Natural killer cell (primary cell): ENCODE results near the gene SPAG6. TPM values are rescaled to one million over a fixed set of nuclear protein-coding genes. Genes with fewer than 3 reads are reported as not detected.
A peak's percentile ranks its signal among the peaks of the same experiment; 100 is the strongest.

Source experiments
- ATAC-seq, 3 donors: fragments of 150-1000 bp in 2 of 3; fragments of 200-7000 bp in 1 of 3; cut with Tn5 transposase; 1 replicate in 1 of 3; 2 replicates in 2 of 3; pipeline ENCODE4 v1.10.0; 2021; ENCODE audit warnings: mild to moderate bottlenecking in 2 of 3, moderate library complexity in 2 of 3
- DNase-seq, 2 donors: peaks; one replicate each; pipeline versions ENCODE4 v3.0.0 to v3.0.0-alpha.2; 2013 to 2021; ENCODE audit warnings: mixed read lengths in 1 of 2
- H3K27ac ChIP-seq: one replicate; pipeline ENCODE4 v1.5.1; 2013; ENCODE audit warnings: mild to moderate bottlenecking, low read length
- H3K27me3 ChIP-seq: one replicate; pipeline ENCODE4 v1.6.1; 2013; ENCODE audit warnings: low read length; ENCODE audit not compliant: control insufficient read depth, insufficient read depth
- H3K36me3 ChIP-seq: one replicate; pipeline ENCODE4 v1.6.1; 2013; ENCODE audit warnings: low read length; ENCODE audit not compliant: control insufficient read depth, insufficient read depth
- H3K4me1 ChIP-seq: one replicate; pipeline ENCODE4 v1.6.1; 2013; ENCODE audit warnings: low read length; ENCODE audit not compliant: control insufficient read depth, insufficient read depth
- H3K4me3 ChIP-seq: one replicate; pipeline ENCODE4 v1.5.1; 2013; ENCODE audit warnings: low read length
- H3K9me3 ChIP-seq: one replicate; pipeline ENCODE4 v1.6.1; 2013; ENCODE audit warnings: low read length; ENCODE audit not compliant: control insufficient read depth, insufficient read depth
- H3K27ac Mint-ChIP-seq, 2 donors: one replicate each; pipeline ENCODE4 v1.8.0; 2022; ENCODE audit warnings: mild to moderate bottlenecking in 2 of 2, mixed read lengths in 2 of 2, moderate library complexity in 1 of 2
- H3K27me3 Mint-ChIP-seq, 2 donors: one replicate each; pipeline ENCODE4 v1.8.0; 2022; ENCODE audit warnings: low read depth in 2 of 2, mixed read lengths in 2 of 2
- H3K36me3 Mint-ChIP-seq: one replicate; pipeline ENCODE4 v1.8.0; 2022; ENCODE audit warnings: mixed read lengths
- H3K4me1 Mint-ChIP-seq, 2 donors: one replicate each; pipeline ENCODE4 v1.8.0; 2022; ENCODE audit warnings: mixed read lengths in 2 of 2
- H3K4me3 Mint-ChIP-seq: one replicate; pipeline ENCODE4 v1.8.0; 2022; ENCODE audit warnings: mild to moderate bottlenecking, moderate library complexity, mixed read lengths
- H3K9me3 Mint-ChIP-seq, 2 donors: one replicate each; pipeline ENCODE4 v1.8.0; 2022; ENCODE audit warnings: mixed read lengths in 2 of 2
- WGBS: methylation state at CpG from one replicate; pipeline ENCODE4 v1.1.7; 2013; ENCODE audit warnings: missing lambda C conversion rate; ENCODE audit not compliant: insufficient coverage; 5-methylcytosine and 5-hydroxymethylcytosine counted together
- intact Hi-C: fragments of 100-400 bp; cut with micrococcal nuclease; formaldehyde crosslinking; loops from one replicate; pipeline ENCODE4 v1.14.2; 2022
- total RNA-seq, 4 donors: library from RNA; stranded (reverse); fragments of 120-200 nt in 1 of 4; gene quantifications; one replicate each; pipeline versions ENCODE4 v1.2.3 to v1.2.4, GENCODE V29; 2013 to 2022
- TF ChIP-seq, protein P1 (sequence below): fragments of 200-600 bp; IDR thresholded peaks from one replicate; pipeline ENCODE4 v1.8.0; 2022; ENCODE audit warnings: antibody characterized with exemption

SPAG6 gene
- total RNA-seq, 3 donors from 2014 or later (not counting 1 experiment from before 2014, with no cell fraction given): 0.35 to 0.79 TPM; not detected in 1

DNA sequence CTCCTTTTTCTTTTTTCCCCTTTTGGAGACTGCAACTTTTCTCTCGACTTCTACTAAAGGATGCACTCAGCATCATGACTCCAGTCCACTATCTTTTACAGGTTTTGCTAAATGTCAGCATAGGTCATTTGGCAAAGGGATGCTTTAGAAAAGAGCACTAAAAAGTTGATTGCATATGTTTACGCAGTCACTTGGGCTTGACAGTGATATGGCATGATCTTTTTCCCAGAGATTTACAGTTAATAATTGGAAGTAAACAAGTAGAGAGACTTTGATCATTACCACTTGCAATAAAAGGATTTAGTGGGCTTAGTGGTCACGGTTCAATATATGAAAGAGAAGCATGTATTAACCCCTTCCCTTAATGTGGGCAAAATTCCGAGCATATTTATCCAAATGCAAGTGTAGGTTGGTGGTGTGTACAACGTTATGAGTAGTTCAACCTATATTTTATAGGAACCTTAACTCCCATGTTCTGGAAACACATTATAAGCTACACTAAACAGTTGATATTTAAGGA, 22.6 kb upstream of the SPAG6 start:
- no peak for ATAC-seq
- peaks cover 24% of the 10 kb centered on the region for H3K4me1 ChIP-seq
- Mint-ChIP-seq H3K4me1 (peaks cover 41 to 52% of the 10 kb centered on the region in 2 donors), H3K4me3 (peak overlapping the region; percentile 91), H3K9me3 (no peaks in the 10 kb centered on the region), H3K27me3 (peaks cover 16 to 30% of the 10 kb centered on the region in 2 donors), H3K27ac (peak overlapping the region; percentile 73 to 89), H3K36me3 (no peaks in the 10 kb centered on the region)
- H3K9me3 ChIP-seq: no peaks in the 10 kb centered on the region
- intact Hi-C loops: loop anchor here (5.0 to 10.0 kb wide), 2 partner anchors 320 to 392 kb away; partner anchors contain the start of genes DNAJC1 and PIP4K2A
- H3K27me3 ChIP-seq: peaks cover 27% of the 10 kb centered on the region
- no peak overlapping the region for H3K4me3 ChIP-seq
- peaks cover 3% of the 10 kb centered on the region for H3K36me3 ChIP-seq
- DNase-seq: no peak
- WGBS: 64% methylated on average over 3 of the region's 5 CpGs
- no peak overlapping the region for H3K27ac ChIP-seq
- TF ChIP-seq, protein P1, sequence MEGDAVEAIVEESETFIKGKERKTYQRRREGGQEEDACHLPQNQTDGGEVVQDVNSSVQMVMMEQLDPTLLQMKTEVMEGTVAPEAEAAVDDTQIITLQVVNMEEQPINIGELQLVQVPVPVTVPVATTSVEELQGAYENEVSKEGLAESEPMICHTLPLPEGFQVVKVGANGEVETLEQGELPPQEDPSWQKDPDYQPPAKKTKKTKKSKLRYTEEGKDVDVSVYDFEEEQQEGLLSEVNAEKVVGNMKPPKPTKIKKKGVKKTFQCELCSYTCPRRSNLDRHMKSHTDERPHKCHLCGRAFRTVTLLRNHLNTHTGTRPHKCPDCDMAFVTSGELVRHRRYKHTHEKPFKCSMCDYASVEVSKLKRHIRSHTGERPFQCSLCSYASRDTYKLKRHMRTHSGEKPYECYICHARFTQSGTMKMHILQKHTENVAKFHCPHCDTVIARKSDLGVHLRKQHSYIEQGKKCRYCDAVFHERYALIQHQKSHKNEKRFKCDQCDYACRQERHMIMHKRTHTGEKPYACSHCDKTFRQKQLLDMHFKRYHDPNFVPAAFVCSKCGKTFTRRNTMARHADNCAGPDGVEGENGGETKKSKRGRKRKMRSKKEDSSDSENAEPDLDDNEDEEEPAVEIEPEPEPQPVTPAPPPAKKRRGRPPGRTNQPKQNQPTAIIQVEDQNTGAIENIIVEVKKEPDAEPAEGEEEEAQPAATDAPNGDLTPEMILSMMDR: no peak

DNA sequence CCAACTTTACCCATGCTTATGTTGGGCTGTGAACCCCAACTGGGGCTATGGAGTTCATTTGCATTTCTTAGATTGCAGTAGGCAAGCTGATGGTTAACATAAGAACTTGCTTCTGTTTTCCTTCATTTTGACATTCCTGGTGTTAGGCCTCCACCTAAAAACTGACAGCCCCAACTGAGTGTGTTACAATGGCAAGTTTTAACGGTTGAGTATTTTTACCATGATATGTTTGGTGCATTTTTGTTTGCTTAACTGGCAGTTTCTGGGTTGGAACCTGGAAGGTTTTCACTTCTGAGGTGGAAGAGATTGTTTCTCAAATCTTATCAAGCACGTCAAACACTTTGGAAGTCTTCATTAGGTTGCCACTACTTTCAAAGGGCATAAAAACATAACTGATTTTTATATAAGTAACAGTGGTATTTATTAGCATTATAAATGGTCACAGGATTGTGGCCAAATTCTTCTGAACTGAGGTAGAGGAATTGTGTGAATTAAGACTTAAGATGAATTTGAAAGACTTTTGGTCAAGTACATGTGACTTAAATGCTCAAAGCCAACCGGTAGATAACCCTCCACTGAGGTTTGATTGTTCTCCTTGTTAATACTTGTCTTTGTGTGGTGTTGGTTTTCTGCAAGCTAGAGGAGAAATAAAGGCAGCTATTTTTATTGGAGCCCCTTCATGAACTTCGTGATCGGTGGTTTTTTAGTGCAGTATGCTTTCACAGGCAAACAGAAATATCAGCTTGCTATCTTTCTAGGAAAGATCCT, 21.6 kb upstream of the SPAG6 start:
- Histone ChIP-seq H3K4me1 (peaks cover 24% of the 10 kb centered on the region), H3K9me3 (no peaks in the 10 kb centered on the region), H3K4me3 (no peak overlapping the region), H3K36me3 (peaks cover 6% of the 10 kb centered on the region), H3K27me3 (peaks cover 27% of the 10 kb centered on the region), H3K27ac (no peak overlapping the region)
- H3K27ac Mint-ChIP-seq: peak overlapping the region in 1 of 2 donors; percentile 41
- no peaks in the 10 kb centered on the region for H3K36me3 Mint-ChIP-seq
- intact Hi-C loops: loop anchor here (5.0 to 10.0 kb wide), 2 partner anchors 321 to 391 kb away; partner anchors contain the start of genes DNAJC1 and PIP4K2A
- peaks cover 16 to 30% of the 10 kb centered on the region in 2 donors for H3K27me3 Mint-ChIP-seq
- H3K9me3 Mint-ChIP-seq: no peaks in the 10 kb centered on the region
- WGBS: 77% methylated on average over 4 of the region's 5 CpGs
- TF ChIP-seq, protein P1: no peak
- peak overlapping the region; percentile 91 for H3K4me3 Mint-ChIP-seq
- ATAC-seq: no peak
- peaks cover 41 to 51% of the 10 kb centered on the region in 2 donors for H3K4me1 Mint-ChIP-seq
- DNase-seq: no peak

DNA sequence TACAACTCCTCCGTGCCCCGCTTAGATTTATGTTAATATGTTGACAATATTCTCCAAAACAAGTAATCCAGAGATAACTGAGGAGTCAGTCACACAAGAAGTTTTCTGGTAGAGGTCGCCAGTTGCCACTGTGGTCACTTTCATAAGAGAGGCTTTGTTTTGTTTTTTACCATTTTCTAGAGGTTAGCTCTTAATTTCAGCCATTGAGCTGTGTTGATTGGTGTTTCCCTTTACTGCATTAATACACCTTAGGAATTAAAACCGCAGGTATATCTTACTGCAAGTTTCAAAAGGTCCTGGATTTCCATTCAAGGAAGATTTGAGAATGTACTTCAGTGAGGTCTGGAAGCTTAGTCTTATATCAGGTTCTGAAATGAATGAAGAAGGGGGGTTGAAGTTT, 20.9 kb upstream of the SPAG6 start:
- 40% methylated on average over 1 of the region's 4 CpGs for WGBS

More for the DNA sequence above, 20.9 kb upstream of the SPAG6 start:
- Histone ChIP-seq H3K27ac (no peak overlapping the region), H3K36me3 (peaks cover 11% of the 10 kb centered on the region), H3K4me3 (peak overlapping the region; percentile 49), H3K27me3 (peaks cover 27% of the 10 kb centered on the region), H3K9me3 (no peaks in the 10 kb centered on the region), H3K4me1 (peaks cover 24% of the 10 kb centered on the region)
- intact Hi-C loops: loop anchor here (5.0 to 10.0 kb wide), 2 partner anchors 322 to 390 kb away; partner anchors contain the start of genes DNAJC1 and PIP4K2A
- DNase-seq (no peak), ATAC-seq (no peak)
- Mint-ChIP-seq H3K9me3 (no peaks in the 10 kb centered on the region), H3K27me3 (peaks cover 16 to 30% of the 10 kb centered on the region in 2 donors), H3K4me3 (peak overlapping the region; percentile 91), H3K36me3 (peaks cover 3% of the 10 kb centered on the region), H3K27ac (peak overlapping the region; percentile 41 to 77), H3K4me1 (peaks cover 41 to 51% of the 10 kb centered on the region in 2 donors)
- TF ChIP-seq, protein P1: no peak
